Mammary epithelial cell (primary cell): ENCODE results near the gene ST3GAL2.

Source experiments
- EZH2 ChIP-seq: IDR thresholded peaks from 2 replicates; pipeline ENCODE4 v1.6.1; 2012; ENCODE audit warnings: low read length, inconsistent platforms, borderline replicate concordance
- TF ChIP-seq, protein P1 (sequence below), 2 donors: IDR thresholded peaks in 1 of 2; conservative IDR thresholded peaks in 1 of 2; 2 replicates each; pipeline ENCODE4 v1.5.1; 2011 to 2012; ENCODE audit warnings: inconsistent platforms in 2 of 2, low read length in 2 of 2, mild to moderate bottlenecking in 2 of 2, control low read depth in 1 of 2, low read depth in 1 of 2; ENCODE audit not compliant: insufficient read depth in 1 of 2; ENCODE audit errors: extremely low read depth in 1 of 2

DNA sequence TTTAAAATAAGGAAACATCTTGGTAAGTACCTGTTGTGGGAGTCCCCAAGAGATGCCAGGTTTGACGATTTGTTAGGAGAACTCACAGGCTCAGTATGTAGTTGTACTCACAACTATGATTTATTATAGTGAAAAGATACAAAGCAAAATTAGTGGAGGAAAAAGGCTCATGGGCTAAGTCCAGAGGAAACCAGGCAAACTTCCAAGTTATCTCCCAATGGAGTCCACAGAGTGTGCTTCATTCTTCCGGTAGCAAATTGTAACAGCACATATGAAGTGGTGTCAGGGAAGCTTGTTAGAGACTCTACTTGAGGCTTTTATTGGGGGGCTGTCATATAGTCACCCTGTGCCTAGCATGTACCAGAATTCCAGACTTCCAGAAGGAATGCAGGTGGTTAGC is 89.9 kb downstream of the ST3GAL2 start:
- TF ChIP-seq, protein P1, sequence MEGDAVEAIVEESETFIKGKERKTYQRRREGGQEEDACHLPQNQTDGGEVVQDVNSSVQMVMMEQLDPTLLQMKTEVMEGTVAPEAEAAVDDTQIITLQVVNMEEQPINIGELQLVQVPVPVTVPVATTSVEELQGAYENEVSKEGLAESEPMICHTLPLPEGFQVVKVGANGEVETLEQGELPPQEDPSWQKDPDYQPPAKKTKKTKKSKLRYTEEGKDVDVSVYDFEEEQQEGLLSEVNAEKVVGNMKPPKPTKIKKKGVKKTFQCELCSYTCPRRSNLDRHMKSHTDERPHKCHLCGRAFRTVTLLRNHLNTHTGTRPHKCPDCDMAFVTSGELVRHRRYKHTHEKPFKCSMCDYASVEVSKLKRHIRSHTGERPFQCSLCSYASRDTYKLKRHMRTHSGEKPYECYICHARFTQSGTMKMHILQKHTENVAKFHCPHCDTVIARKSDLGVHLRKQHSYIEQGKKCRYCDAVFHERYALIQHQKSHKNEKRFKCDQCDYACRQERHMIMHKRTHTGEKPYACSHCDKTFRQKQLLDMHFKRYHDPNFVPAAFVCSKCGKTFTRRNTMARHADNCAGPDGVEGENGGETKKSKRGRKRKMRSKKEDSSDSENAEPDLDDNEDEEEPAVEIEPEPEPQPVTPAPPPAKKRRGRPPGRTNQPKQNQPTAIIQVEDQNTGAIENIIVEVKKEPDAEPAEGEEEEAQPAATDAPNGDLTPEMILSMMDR (conservative IDR thresholded peaks at IDR 0.05 in 1 of 2, IDR thresholded peaks at IDR 0.05 in 1 of 2; ENCODE audit: extremely low read depth in 1 of 2, insufficient read depth in 1 of 2, low read depth in 1 of 2, low read length in 2 of 2), result no peak
- TF ChIP-seq EZH2, result no peak
